ENCODE data around the gene KNTC1. TPM values are rescaled to one million over a fixed set of nuclear protein-coding genes. Genes with fewer than 3 reads are reported as not detected.

The KNTC1 gene
- total RNA-seq, 4 donors from 2014 or later = 10.6 to 79.4 (median 23.1) TPM

- in situ Hi-C loops (cut with MboI; ENCODE audit: low pct_ligation_motif_present in 1 of 4, low pct_unique_long_range_greater_than_20kb in 1 of 4, low sequenced_read_pairs in 3 of 4) = no loop called here
- intact Hi-C loops (cut with DNase I; ENCODE audit: low total_unique reads) = no loop called here
- peak overlapping the region in 1 of 4 donors; percentile 6 for H3K27ac ChIP-seq
- H3K4me1 ChIP-seq = no peaks in the 10 kb centered on the region
- no peak for DNase-seq
- no peaks in the 10 kb centered on the region for H3K27me3 ChIP-seq
- H3K4me3 ChIP-seq = no peak overlapping the region
- 81 to 100% methylated on average over 1 of the region's 1 CpG for WGBS, 2 donors (ENCODE audit: low coverage in 1 of 2)
- no peaks in the 10 kb centered on the region for H3K36me3 ChIP-seq
- no peak for TF ChIP-seq CTCF (IDR thresholded peaks at IDR 0.05)
- no peak for TF ChIP-seq POLR2AphosphoS5 (IDR thresholded peaks at IDR 0.05)
- no peak for TF ChIP-seq EP300 (IDR thresholded peaks at IDR 0.05; ENCODE audit: low read depth)
- no peak for TF ChIP-seq POLR2A (IDR thresholded peaks at IDR 0.05)
- no peaks in the 10 kb centered on the region for H3K9me3 ChIP-seq
Measured at GRCh38 chr12:122614839-122615238, 87.8 kb downstream of the KNTC1 start.

- H3K4me3 ChIP-seq = no peak overlapping the region
- intact Hi-C loops (cut with DNase I; ENCODE audit: low total_unique reads) = no loop called here
- no peak for DNase-seq
- in situ Hi-C loops (cut with MboI; ENCODE audit: low pct_ligation_motif_present in 1 of 4, low pct_unique_long_range_greater_than_20kb in 1 of 4, low sequenced_read_pairs in 3 of 4) = no loop called here
- no peaks in the 10 kb centered on the region for H3K36me3 ChIP-seq
- H3K27me3 ChIP-seq = no peaks in the 10 kb centered on the region
- WGBS, 2 donors (ENCODE audit: low coverage in 1 of 2) = 64 to 82% methylated on average over 4 of the region's 4 CpGs
- no peaks in the 10 kb centered on the region for H3K9me3 ChIP-seq
- H3K4me1 ChIP-seq = no peaks in the 10 kb centered on the region
- no peak overlapping the region for H3K27ac ChIP-seq
- TF ChIP-seq POLR2AphosphoS5 (IDR thresholded peaks at IDR 0.05) (no peak), EP300 (IDR thresholded peaks at IDR 0.05; ENCODE audit: low read depth) (no peak)
Measured at GRCh38 chr12:122615780-122616179, 88.7 kb downstream of the KNTC1 start.

DNA sequence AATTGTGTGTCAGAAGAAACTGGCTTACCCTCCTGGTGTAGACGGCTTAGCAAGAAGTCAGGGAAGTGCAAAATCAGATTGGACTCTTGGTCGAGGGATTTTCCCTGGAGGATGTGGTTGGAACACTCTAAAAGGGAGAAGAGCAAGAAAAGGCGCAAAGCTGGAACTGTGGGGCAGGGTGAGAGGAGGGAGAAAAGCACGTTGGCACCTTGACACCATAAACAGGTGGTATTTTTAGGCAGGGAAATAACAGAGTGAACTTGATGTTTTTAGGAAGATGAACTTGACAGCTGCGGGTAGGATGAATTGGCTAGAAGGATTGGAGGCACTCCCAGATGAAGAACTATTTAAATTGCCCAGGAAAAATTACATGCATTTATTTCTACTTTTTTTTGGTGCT, 108.4 kb downstream of the KNTC1 start:
- no peak for DNase-seq
- H3K27ac ChIP-seq = no peak overlapping the region
- no peak overlapping the region for H3K4me3 ChIP-seq
- 71 to 77% methylated on average over 3 to 5 of the region's 5 CpGs for WGBS, 2 donors (ENCODE audit: low coverage in 1 of 2)
- TF ChIP-seq POLR2AphosphoS5 (IDR thresholded peaks at IDR 0.05) (no peak), EP300 (IDR thresholded peaks at IDR 0.05; ENCODE audit: low read depth) (no peak), CTCF (IDR thresholded peaks at IDR 0.05) (no peak), POLR2A (IDR thresholded peaks at IDR 0.05) (no peak)
- H3K9me3 ChIP-seq = no peaks in the 10 kb centered on the region
- no peaks in the 10 kb centered on the region for H3K27me3 ChIP-seq
- no peaks in the 10 kb centered on the region for H3K36me3 ChIP-seq
- in situ Hi-C loops (cut with MboI; ENCODE audit: low pct_ligation_motif_present in 1 of 4, low pct_unique_long_range_greater_than_20kb in 1 of 4, low sequenced_read_pairs in 3 of 4) (loop anchor here in 2 of 4 donors (5.0 to 25.0 kb wide), 2 partner anchors 112 to 327 kb away; partner anchors contain the start of gene ABCB9 (in 1 of the 2)), intact Hi-C loops (cut with DNase I; ENCODE audit: low total_unique reads) (loop anchor here (5.0 kb wide), 1 partner anchor 1453 kb away; no protein-coding TSS in a partner anchor)
- no peaks in the 10 kb centered on the region for H3K4me1 ChIP-seq

- Histone ChIP-seq H3K4me3 (no peak overlapping the region), H3K9me3 (no peaks in the 10 kb centered on the region), H3K27ac (no peak overlapping the region), H3K36me3 (no peaks in the 10 kb centered on the region), H3K4me1 (no peaks in the 10 kb centered on the region), H3K27me3 (no peaks in the 10 kb centered on the region)
- intact Hi-C loops (cut with DNase I; ENCODE audit: low total_unique reads) (no loop called here), in situ Hi-C loops (cut with MboI; ENCODE audit: low pct_ligation_motif_present in 1 of 4, low pct_unique_long_range_greater_than_20kb in 1 of 4, low sequenced_read_pairs in 3 of 4) (loop anchor here in 2 of 4 donors (5.0 to 25.0 kb wide), 2 partner anchors 104 to 319 kb away; partner anchors contain the start of gene ABCB9 (in 1 of the 2))
- no peak for TF ChIP-seq POLR2A (IDR thresholded peaks at IDR 0.05)
- no peak for TF ChIP-seq EP300 (IDR thresholded peaks at IDR 0.05; ENCODE audit: low read depth)
- no peak for TF ChIP-seq CTCF (IDR thresholded peaks at IDR 0.05)
- no peak for TF ChIP-seq POLR2AphosphoS5 (IDR thresholded peaks at IDR 0.05)
- DNase-seq = no peak
- WGBS, 2 donors (ENCODE audit: low coverage in 1 of 2) = 85% methylated on average over 7 of the region's 7 CpGs
Measured at GRCh38 chr12:122643207-122643805, 116.3 kb downstream of the KNTC1 start.

All from transverse colon (tissue), 4 donors.